ENCODE data around the gene ASB2. TPM values are rescaled to one million over a fixed set of nuclear protein-coding genes. Genes with fewer than 3 reads are reported as not detected.

Gene ASB2
- total RNA-seq, 3 donors from 2014 or later (not counting 1 experiment from before 2014, with no cell fraction given): 3.7 to 7.2 (median 4.8) TPM

GRCh38 chr14:94001016-94001415 is 24.6 kb upstream of the ASB2 start:
- Histone ChIP-seq H3K27ac (ENCODE audit: low read length) (no peak overlapping the region), H3K4me1 (ENCODE audit: control insufficient read depth, insufficient read depth, low read length) (peaks cover 5% of the 10 kb centered on the region)
- intact Hi-C loops (cut with micrococcal nuclease): loop anchor here (1.0 to 5.0 kb wide), 4 partner anchors 31 to 344 kb away; no protein-coding TSS in a partner anchor

GRCh38 chr14:94000267-94000666 is 23.9 kb upstream of the ASB2 start:
- peaks cover 4 to 5% of the 10 kb centered on the region in 2 donors for H3K4me1 Mint-ChIP-seq
- DNase-seq (no peak), ATAC-seq (no peak)
- intact Hi-C loops (cut with micrococcal nuclease): loop anchor here (5.0 kb wide), 2 partner anchors 43 to 343 kb away; no protein-coding TSS in a partner anchor
- H3K4me1 ChIP-seq (ENCODE audit: control insufficient read depth, insufficient read depth, low read length): peaks cover 5% of the 10 kb centered on the region
- H3K4me3 ChIP-seq (ENCODE audit: low read length): no peak overlapping the region
- no peak overlapping the region for H3K27ac Mint-ChIP-seq
- H3K9me3 Mint-ChIP-seq: no peaks in the 10 kb centered on the region
- peaks cover 3% of the 10 kb centered on the region for H3K27me3 ChIP-seq (ENCODE audit: control insufficient read depth, insufficient read depth, low read length)
- H3K36me3 Mint-ChIP-seq: no peaks in the 10 kb centered on the region
- H3K4me3 Mint-ChIP-seq: no peak overlapping the region
- no peaks in the 10 kb centered on the region for H3K9me3 ChIP-seq (ENCODE audit: control insufficient read depth, insufficient read depth, low read length)
- no peak for TF ChIP-seq CTCF (IDR thresholded peaks at IDR 0.05)
- peaks cover 27 to 28% of the 10 kb centered on the region in 2 donors for H3K27me3 Mint-ChIP-seq (ENCODE audit: low read depth in 2 of 2)
- H3K27ac ChIP-seq (ENCODE audit: low read length): no peak overlapping the region
- H3K36me3 ChIP-seq (ENCODE audit: control insufficient read depth, insufficient read depth, low read length): no peaks in the 10 kb centered on the region
- 91% methylated on average over 6 of the region's 6 CpGs for WGBS (ENCODE audit: insufficient coverage)

More at GRCh38 chr14:94001016-94001415, 24.6 kb upstream of the ASB2 start:
- Histone ChIP-seq H3K27me3 (ENCODE audit: control insufficient read depth, insufficient read depth, low read length) (peaks cover 6% of the 10 kb centered on the region), H3K9me3 (ENCODE audit: control insufficient read depth, insufficient read depth, low read length) (no peaks in the 10 kb centered on the region), H3K4me3 (ENCODE audit: low read length) (no peak overlapping the region), H3K36me3 (ENCODE audit: control insufficient read depth, insufficient read depth, low read length) (no peaks in the 10 kb centered on the region)
- Mint-ChIP-seq H3K36me3 (no peaks in the 10 kb centered on the region), H3K4me3 (no peak overlapping the region), H3K4me1 (peaks cover 4 to 5% of the 10 kb centered on the region in 2 donors), H3K9me3 (no peaks in the 10 kb centered on the region), H3K27me3 (ENCODE audit: low read depth in 2 of 2) (peaks cover 28 to 30% of the 10 kb centered on the region in 2 donors), H3K27ac (no peak overlapping the region)
- no peak for TF ChIP-seq CTCF (IDR thresholded peaks at IDR 0.05)
- 89% methylated on average over 13 of the region's 13 CpGs for WGBS (ENCODE audit: insufficient coverage)
- ATAC-seq (no peak), DNase-seq (no peak)

GRCh38 chr14:93999573-93999972 is 23.2 kb upstream of the ASB2 start:
- H3K27me3 Mint-ChIP-seq (ENCODE audit: low read depth in 2 of 2): peaks cover 20 to 22% of the 10 kb centered on the region in 2 donors
- H3K27ac Mint-ChIP-seq: no peak overlapping the region
- TF ChIP-seq CTCF (IDR thresholded peaks at IDR 0.05): no peak
- Histone ChIP-seq H3K4me3 (ENCODE audit: low read length) (no peak overlapping the region), H3K9me3 (ENCODE audit: control insufficient read depth, insufficient read depth, low read length) (no peaks in the 10 kb centered on the region), H3K36me3 (ENCODE audit: control insufficient read depth, insufficient read depth, low read length) (no peaks in the 10 kb centered on the region), H3K27ac (ENCODE audit: low read length) (no peak overlapping the region), H3K4me1 (ENCODE audit: control insufficient read depth, insufficient read depth, low read length) (peaks cover 5% of the 10 kb centered on the region), H3K27me3 (ENCODE audit: control insufficient read depth, insufficient read depth, low read length) (peaks cover 3% of the 10 kb centered on the region)
- ATAC-seq: no peak
- WGBS (ENCODE audit: insufficient coverage): 86% methylated on average over 8 of the region's 8 CpGs
- no peak for DNase-seq
- intact Hi-C loops (cut with micrococcal nuclease): no loop called here
- no peak overlapping the region for H3K4me3 Mint-ChIP-seq
- peaks cover 4 to 5% of the 10 kb centered on the region in 2 donors for H3K4me1 Mint-ChIP-seq
- no peaks in the 10 kb centered on the region for H3K9me3 Mint-ChIP-seq
- no peaks in the 10 kb centered on the region for H3K36me3 Mint-ChIP-seq

GRCh38 chr14:93998871-93999403 is 22.6 kb upstream of the ASB2 start:
- Mint-ChIP-seq H3K4me3 (no peak overlapping the region), H3K36me3 (no peaks in the 10 kb centered on the region), H3K4me1 (peaks cover 4 to 5% of the 10 kb centered on the region in 2 donors), H3K27ac (no peak overlapping the region), H3K27me3 (ENCODE audit: low read depth in 2 of 2) (peaks cover 19 to 22% of the 10 kb centered on the region in 2 donors), H3K9me3 (no peaks in the 10 kb centered on the region)
- ATAC-seq: no peak
- WGBS (ENCODE audit: insufficient coverage): 92% methylated on average over 7 of the region's 7 CpGs
- Histone ChIP-seq H3K4me1 (ENCODE audit: control insufficient read depth, insufficient read depth, low read length) (peaks cover 5% of the 10 kb centered on the region), H3K9me3 (ENCODE audit: control insufficient read depth, insufficient read depth, low read length) (no peaks in the 10 kb centered on the region), H3K27me3 (ENCODE audit: control insufficient read depth, insufficient read depth, low read length) (peaks cover 3% of the 10 kb centered on the region), H3K27ac (ENCODE audit: low read length) (no peak overlapping the region), H3K4me3 (ENCODE audit: low read length) (no peak overlapping the region), H3K36me3 (ENCODE audit: control insufficient read depth, insufficient read depth, low read length) (no peaks in the 10 kb centered on the region)
- intact Hi-C loops (cut with micrococcal nuclease): no loop called here
- DNase-seq: no peak
- TF ChIP-seq CTCF (IDR thresholded peaks at IDR 0.05): no peak
